Measurements from ENCODE around the gene TMEM200C. TPM values are rescaled to one million over a fixed set of nuclear protein-coding genes. Genes with fewer than 3 reads are reported as not detected.

TMEM200C gene
- total RNA-seq, 1 donor, result not detected

DNA sequence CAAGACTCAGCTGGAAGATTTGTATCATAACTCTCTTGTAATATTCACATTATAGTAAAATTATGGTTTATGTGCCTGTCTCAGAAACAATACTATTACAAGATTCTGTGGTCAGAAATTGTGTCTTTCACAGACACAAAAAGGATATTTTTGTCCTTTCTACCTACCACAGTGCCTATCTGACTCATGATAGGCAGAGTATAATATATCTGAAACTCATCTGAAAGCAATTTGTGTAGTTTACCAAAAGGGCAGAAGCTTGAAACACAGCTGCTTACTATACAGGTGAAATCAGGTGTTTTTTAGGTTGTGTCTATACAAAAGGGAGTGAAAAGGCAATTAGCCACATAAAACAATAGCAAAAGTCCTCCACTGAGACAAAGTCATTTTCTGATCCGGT is 10.9 kb downstream of the TMEM200C start:
- TF ChIP-seq, protein P1, sequence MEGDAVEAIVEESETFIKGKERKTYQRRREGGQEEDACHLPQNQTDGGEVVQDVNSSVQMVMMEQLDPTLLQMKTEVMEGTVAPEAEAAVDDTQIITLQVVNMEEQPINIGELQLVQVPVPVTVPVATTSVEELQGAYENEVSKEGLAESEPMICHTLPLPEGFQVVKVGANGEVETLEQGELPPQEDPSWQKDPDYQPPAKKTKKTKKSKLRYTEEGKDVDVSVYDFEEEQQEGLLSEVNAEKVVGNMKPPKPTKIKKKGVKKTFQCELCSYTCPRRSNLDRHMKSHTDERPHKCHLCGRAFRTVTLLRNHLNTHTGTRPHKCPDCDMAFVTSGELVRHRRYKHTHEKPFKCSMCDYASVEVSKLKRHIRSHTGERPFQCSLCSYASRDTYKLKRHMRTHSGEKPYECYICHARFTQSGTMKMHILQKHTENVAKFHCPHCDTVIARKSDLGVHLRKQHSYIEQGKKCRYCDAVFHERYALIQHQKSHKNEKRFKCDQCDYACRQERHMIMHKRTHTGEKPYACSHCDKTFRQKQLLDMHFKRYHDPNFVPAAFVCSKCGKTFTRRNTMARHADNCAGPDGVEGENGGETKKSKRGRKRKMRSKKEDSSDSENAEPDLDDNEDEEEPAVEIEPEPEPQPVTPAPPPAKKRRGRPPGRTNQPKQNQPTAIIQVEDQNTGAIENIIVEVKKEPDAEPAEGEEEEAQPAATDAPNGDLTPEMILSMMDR (IDR thresholded peaks at IDR 0.05; ENCODE audit: insufficient read depth, low read depth, low read length), result no peak
- no peak overlapping the region for H3K4me3 ChIP-seq (ENCODE audit: low read depth, low read length)
- DNase-seq (ENCODE audit: low read depth), result no peak

DNA sequence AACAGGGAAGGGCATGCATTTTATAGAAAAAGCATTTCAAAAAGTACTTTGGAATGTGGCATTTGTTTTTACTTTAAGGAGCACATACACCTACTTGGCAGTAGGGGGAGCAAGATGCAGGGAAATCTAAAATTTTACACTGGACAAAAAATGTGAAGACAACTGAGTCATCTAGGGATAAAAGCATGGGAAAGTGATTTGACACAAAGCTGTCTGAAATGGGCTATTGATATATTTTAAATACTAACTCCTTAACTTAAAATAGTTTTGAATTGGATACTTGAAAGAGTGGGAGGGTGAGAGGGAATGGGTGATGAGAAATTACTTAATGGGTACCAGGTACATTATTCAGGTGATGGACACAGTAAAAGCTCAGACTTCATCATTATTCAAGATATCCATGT is 15.8 kb downstream of the TMEM200C start:
- no peak overlapping the region for H3K4me3 ChIP-seq (ENCODE audit: low read depth, low read length)
- TF ChIP-seq, protein P1 (IDR thresholded peaks at IDR 0.05; ENCODE audit: insufficient read depth, low read depth, low read length), result peak; percentile 80
- peak; percentile 44 for DNase-seq (ENCODE audit: low read depth)

DNA sequence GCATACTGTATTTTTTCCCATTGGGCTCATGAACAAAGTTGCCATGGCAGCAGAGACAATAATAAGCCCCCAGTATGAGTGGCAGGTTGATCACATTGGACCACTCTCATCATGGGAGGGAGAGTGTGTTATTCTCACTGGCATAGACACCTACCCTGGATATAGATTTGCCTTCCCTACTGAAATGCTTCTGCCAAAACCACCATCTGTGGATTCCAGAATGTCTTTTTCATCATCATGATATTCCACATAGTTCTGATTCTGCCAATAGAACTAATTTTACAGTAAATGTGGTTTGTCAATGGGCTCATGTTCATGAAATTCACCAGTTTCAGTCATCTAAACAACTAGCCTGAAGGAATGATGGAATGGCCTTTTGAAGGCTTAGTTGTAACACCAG is 18.4 kb downstream of the TMEM200C start:
- no peak for DNase-seq (ENCODE audit: low read depth)
- H3K4me3 ChIP-seq (ENCODE audit: low read depth, low read length), result no peak overlapping the region
- TF ChIP-seq, protein P1 (IDR thresholded peaks at IDR 0.05; ENCODE audit: insufficient read depth, low read depth, low read length), result no peak

DNA sequence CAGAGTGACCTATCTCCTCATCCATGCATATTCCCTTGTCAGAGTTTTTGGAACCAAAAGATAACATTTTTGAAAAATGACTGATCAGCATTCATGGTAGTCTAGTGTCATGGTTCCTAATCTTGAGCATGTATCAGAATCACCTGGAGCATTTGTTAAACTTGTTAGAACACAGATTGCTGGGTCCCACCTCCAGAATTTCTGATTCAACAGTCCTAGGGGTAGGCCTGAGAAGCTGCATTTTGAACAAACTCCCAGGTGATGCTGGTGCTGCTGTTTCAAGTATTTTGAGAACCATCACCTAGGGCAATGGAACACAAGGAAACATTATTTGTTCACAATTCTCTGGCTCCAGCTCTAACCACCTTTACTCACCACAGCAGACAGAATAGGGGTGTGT is 21.0 kb downstream of the TMEM200C start:
- DNase-seq (ENCODE audit: low read depth), result no peak
- TF ChIP-seq, protein P1 (IDR thresholded peaks at IDR 0.05; ENCODE audit: insufficient read depth, low read depth, low read length), result no peak
- no peak overlapping the region for H3K4me3 ChIP-seq (ENCODE audit: low read depth, low read length)

DNA sequence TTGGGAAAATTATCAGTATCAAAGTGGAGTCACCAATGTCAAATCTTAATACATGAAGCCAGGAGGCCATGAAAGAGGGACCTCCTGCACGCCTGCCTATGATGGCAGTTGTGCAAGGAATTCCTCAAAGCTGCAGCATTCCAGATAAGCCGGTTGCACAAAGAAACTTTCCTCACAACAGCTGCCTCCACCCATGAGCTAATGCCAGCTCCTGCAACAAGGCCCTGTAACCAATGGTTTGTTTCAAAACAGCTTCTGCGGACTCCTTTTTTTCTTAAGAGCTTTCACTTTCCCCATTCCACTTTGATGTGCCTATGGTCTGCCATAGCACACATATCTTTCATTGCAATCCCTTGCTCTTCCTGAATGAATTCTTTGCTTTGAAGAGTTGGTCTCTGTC is 22.4 kb downstream of the TMEM200C start:
- no peak overlapping the region for H3K4me3 ChIP-seq (ENCODE audit: low read depth, low read length)
- no peak for DNase-seq (ENCODE audit: low read depth)
- TF ChIP-seq, protein P1 (IDR thresholded peaks at IDR 0.05; ENCODE audit: insufficient read depth, low read depth, low read length), result no peak

DNA sequence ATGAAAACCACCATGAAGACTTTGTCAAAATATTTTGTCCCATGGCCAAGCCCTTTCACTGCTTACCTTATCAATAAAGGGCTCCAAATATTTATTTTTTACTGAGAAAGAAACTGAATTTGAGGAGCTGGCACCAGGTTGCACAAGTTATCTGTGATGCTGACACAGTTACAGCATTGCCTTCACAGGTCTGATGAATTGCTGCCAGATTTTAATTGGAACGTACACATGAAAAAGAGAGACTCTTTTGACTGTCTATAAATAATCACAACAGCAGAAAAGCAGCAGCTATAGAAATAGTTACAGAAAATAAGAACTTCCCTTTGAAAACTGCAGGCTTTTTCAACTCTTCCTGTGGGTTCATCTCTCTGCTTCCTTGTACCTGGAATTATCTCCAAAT is 23.9 kb downstream of the TMEM200C start:
- DNase-seq (ENCODE audit: low read depth), result no peak
- TF ChIP-seq, protein P1 (IDR thresholded peaks at IDR 0.05; ENCODE audit: insufficient read depth, low read depth, low read length), result no peak
- H3K4me3 ChIP-seq (ENCODE audit: low read depth, low read length), result no peak overlapping the region

DNA sequence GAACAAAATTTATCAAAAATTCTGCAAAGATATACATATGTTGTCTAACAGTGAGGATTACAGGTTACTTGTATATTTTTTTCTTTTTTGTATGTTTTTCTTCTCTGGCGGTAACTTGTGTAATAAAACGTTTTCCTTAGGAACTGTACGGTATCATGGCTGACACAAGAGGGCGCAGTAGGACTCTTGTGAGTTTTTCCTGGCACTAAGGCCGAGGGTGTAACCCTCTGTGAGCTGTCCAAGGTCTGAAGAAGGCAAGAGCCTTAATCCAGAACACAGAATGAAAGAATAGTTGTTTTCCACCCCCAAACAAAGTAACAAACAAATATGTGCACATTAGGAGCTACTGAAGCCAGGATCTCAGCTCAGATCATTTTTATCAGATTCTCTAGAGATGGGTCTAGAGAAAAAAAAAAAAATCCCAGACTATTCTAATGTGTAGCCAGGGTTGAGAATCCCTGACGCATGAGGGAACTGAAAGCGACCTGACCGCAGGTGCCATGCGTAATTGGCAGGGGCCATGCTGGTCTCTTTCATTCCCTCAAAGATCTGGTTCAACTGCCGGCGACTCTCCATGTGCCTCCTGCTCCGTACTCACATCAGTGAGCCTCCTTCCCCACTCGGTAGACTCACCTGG is 27.0 kb downstream of the TMEM200C start:
- TF ChIP-seq, protein P1 (IDR thresholded peaks at IDR 0.05; ENCODE audit: insufficient read depth, low read depth, low read length), result peak; percentile 73
- H3K4me3 ChIP-seq (ENCODE audit: low read depth, low read length), result no peak overlapping the region
- peak; percentile 76 for DNase-seq (ENCODE audit: low read depth)

All from fibroblast of villous mesenchyme (primary cell).